ENCODE measurements around the gene GCC2.
"Not testable (repeated sequence)": the region's sequence is repeated elsewhere in the genome, so short reads cannot be mapped to it uniquely, and the experiment has no call there.

The GCC2 gene

DNA sequence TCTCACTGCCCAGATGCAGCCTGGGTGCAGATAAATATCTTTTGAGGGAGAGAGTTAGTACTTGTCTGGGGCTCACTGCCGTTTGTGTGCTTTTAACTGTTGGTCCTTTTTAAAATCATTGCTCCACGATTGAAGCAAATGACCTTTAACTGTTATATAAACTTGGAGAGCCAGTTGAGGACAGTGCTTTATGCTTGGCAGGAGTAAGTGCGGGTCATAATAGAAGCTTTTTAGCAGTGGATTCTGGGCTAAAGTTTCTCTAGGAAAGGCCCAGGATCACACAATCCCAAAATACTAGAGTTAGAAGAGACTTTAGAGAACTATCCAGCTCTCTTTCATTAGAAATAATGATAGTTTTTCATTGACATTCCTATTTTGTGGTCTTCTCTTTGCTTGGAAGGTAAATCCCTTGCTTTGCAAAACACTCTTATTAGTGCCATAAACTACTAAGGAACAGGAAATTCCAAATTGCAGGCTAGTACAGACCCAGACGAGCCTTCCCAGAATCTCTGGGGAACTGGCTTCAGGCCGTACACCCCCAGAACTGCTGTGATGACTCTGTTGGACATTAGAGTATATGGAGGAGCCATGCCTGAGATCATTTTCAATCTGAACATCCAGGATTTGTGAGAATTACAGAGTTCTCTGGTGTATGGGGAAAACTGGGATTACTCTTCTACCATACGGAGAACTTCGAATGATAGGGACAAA is 104.4 kb downstream of the GCC2 start:
- Histone ChIP-seq H3K27me3 (ENCODE audit: control insufficient read depth in 1 of 2, insufficient read depth in 2 of 2, low read length in 2 of 2) (no peaks in the 10 kb centered on the region), H3K36me3 (ENCODE audit: insufficient read depth, low read length) (no peaks in the 10 kb centered on the region), H3K9ac (ENCODE audit: low read length) (no peak overlapping the region), H3K4me1 (ENCODE audit: insufficient read depth, low read length) (peaks cover 48% of the 10 kb centered on the region), H3K9me3 (ENCODE audit: low read length) (no peaks in the 10 kb centered on the region), H3K27ac (ENCODE audit: low read depth, low read length) (peak overlapping the region; percentile 87), H3K4me3 (ENCODE audit: low read depth in 1 of 2, low read length in 2 of 2) (no peak overlapping the region)

DNA sequence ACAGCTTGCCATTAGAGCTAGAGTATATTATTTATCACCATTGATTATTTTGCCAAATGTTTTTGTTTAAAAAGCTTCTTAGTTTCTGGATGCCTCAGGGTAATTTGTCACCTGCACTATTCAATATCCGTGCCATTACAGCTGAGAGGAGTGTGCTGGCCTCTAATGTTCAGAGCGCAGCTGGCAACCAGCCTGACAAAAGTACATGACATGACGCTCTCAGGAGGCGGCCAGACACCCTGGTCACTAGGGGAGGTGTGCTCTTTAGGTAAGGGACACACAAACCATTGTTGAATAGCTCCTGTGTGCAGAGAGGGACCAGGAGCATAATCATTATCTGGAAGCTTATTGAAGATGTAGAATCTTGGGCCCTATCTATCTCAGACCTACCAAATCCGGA is 105.5 kb downstream of the GCC2 start:
- Histone ChIP-seq H3K9me3 (ENCODE audit: low read length) (no peaks in the 10 kb centered on the region), H3K9ac (ENCODE audit: low read length) (no peak overlapping the region), H3K4me1 (ENCODE audit: insufficient read depth, low read length) (peaks cover 51% of the 10 kb centered on the region), H3K27me3 (ENCODE audit: control insufficient read depth in 1 of 2, insufficient read depth in 2 of 2, low read length in 2 of 2) (no peaks in the 10 kb centered on the region), H3K36me3 (ENCODE audit: insufficient read depth, low read length) (no peaks in the 10 kb centered on the region), H3K4me3 (ENCODE audit: low read depth in 1 of 2, low read length in 2 of 2) (no peak overlapping the region), H3K27ac (ENCODE audit: low read depth, low read length) (no peak overlapping the region)

DNA sequence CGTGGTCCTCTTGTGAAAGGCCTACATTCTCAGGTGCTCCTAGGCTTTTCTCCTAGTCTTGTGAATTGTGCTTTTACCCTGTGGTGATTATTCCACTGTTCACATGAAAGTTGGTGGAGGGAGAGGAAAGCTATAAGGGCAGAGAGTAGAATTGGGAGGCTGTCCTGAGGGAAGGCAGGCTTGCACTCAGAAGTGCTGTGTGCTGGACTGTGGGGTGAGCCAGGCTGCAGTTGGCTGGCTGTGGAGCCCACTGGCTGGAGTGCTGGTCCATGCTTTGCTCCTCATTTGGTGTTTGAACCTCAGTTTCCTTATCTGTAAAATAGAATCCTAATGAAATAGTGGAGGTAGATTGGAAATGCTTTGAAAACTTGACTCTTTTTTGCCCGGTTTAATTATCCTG is 106.6 kb downstream of the GCC2 start:
- peaks cover 62% of the 10 kb centered on the region for H3K4me1 ChIP-seq (ENCODE audit: insufficient read depth, low read length)
- no peaks in the 10 kb centered on the region for H3K9me3 ChIP-seq (ENCODE audit: low read length)
- peak overlapping the region; percentile 41 for H3K27ac ChIP-seq (ENCODE audit: low read depth, low read length)
- H3K9ac ChIP-seq (ENCODE audit: low read length): no peak overlapping the region
- peak overlapping the region in 1 of 2 donors; percentile 6 for H3K4me3 ChIP-seq (ENCODE audit: low read depth in 1 of 2, low read length in 2 of 2)
- no peaks in the 10 kb centered on the region for H3K36me3 ChIP-seq (ENCODE audit: insufficient read depth, low read length)
- H3K27me3 ChIP-seq (ENCODE audit: control insufficient read depth in 1 of 2, insufficient read depth in 2 of 2, low read length in 2 of 2): no peaks in the 10 kb centered on the region

DNA sequence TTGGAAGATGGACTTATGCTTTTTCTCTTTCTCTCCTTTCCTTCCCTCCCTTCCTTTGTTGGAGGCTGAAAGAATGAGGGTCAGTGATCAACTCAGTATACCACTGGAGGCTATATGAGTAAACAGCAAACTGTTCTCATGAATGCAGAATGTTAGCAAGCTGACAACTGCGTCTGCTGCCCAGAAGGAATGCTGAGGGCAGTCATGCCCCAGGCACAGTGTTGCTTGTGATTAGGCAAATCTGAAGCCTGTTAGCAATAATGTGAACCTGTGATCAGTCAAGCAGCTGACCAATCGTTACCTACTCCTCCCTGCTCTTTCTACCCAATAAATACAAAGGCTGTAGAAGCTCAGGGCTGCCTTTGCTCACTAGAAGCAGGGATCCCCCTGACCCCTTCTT is 107.6 kb downstream of the GCC2 start:
- H3K9ac ChIP-seq (ENCODE audit: low read length); H3K9me3 ChIP-seq (ENCODE audit: low read length); H3K27ac ChIP-seq (ENCODE audit: low read depth, low read length); H3K4me3 ChIP-seq (ENCODE audit: low read depth in 1 of 2, low read length in 2 of 2); H3K36me3 ChIP-seq (ENCODE audit: insufficient read depth, low read length); H3K27me3 ChIP-seq (ENCODE audit: control insufficient read depth in 1 of 2, insufficient read depth in 2 of 2, low read length in 2 of 2): not testable (repeated sequence)
- peaks cover 72% of the 10 kb centered on the region for H3K4me1 ChIP-seq (ENCODE audit: insufficient read depth, low read length)
